ENCODE data around the gene TKT. TPM values are rescaled to one million over a fixed set of nuclear protein-coding genes. Genes with fewer than 3 reads are reported as not detected.
"Not testable (repeated sequence)": the region's sequence is repeated elsewhere in the genome, so short reads cannot be mapped to it uniquely, and the experiment has no call there.

The TKT gene
- total RNA-seq, 1 donor from 2014 or later = 374 TPM

DNA sequence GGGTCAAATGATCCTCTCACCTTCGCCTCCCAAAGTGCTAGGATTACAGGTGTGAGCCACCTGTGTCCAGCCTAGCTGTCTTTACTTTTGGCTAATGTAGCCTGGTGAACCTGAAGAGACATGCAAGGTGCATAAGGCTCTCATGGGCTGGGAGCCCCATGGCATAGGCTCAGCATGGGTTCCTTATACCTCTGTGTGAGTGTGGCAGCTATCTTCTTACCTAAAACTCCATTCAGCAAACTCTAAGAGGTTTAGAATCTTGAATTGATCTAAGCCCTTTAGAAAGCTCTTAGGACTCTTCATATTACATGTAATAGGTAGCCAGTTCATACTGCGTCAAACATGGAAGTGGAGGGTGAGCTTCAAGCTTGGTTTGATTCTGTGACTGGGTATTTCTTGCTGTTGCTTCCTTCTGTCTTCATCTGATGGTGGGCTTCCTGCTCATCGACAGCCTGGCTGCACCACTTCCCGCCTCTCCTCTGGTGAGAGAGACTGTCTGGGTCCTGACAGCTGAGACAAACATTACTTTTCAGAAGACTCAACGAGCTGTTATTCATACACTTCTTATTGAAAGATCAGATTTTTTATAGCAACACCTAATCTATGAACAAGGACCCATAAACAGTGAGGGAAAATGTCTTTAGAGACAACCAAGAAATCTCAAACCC is 19.2 kb upstream of the TKT start:
- no peak overlapping the region for H3K4me3 Mint-ChIP-seq (ENCODE audit: low read depth)
- no peaks in the 10 kb centered on the region for H3K27me3 Mint-ChIP-seq (ENCODE audit: low read depth)
- no peaks in the 10 kb centered on the region for H3K9me3 Mint-ChIP-seq
- H3K4me1 Mint-ChIP-seq (ENCODE audit: low read depth) = peaks cover 14% of the 10 kb centered on the region
- no peak for DNase-seq (ENCODE audit: low spot score)
- intact Hi-C loops (cut with micrococcal nuclease) = no loop called here
- H3K27ac Mint-ChIP-seq = peak overlapping the region; percentile 42
- H3K36me3 Mint-ChIP-seq (ENCODE audit: low read depth) = no peaks in the 10 kb centered on the region

DNA sequence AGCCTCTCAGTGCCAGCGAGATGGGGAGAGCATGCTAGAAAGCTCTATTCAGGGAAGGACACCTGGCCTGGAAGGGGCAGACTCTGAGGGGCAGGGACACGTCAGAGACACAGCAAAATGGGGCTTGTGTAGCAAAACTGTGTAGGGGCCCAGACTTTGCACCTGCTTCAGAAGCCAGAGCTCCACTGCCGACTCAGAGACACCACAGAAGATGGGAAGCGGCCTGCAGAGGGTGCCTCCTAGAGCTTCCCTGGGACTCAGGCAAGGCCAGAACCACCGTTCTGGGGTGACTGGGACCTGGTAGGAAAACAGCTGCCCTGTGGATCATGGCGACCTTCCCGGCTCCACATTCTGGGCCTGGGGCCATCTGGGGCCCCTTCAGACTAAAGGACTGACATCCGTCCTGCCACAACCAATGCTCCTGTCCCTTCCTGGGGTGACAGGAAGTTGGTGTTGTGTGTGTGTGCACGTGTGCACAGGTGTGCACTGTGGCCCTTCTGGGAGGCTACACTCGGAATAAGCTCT is 17.4 kb upstream of the TKT start:
- Mint-ChIP-seq H3K27ac (no peak overlapping the region), H3K36me3 (ENCODE audit: low read depth) (no peaks in the 10 kb centered on the region), H3K4me3 (ENCODE audit: low read depth) (no peak overlapping the region), H3K4me1 (ENCODE audit: low read depth) (peaks cover 18% of the 10 kb centered on the region), H3K27me3 (ENCODE audit: low read depth) (no peaks in the 10 kb centered on the region), H3K9me3 (no peaks in the 10 kb centered on the region)
- intact Hi-C loops (cut with micrococcal nuclease) = no loop called here
- DNase-seq (ENCODE audit: low spot score) = no peak

DNA sequence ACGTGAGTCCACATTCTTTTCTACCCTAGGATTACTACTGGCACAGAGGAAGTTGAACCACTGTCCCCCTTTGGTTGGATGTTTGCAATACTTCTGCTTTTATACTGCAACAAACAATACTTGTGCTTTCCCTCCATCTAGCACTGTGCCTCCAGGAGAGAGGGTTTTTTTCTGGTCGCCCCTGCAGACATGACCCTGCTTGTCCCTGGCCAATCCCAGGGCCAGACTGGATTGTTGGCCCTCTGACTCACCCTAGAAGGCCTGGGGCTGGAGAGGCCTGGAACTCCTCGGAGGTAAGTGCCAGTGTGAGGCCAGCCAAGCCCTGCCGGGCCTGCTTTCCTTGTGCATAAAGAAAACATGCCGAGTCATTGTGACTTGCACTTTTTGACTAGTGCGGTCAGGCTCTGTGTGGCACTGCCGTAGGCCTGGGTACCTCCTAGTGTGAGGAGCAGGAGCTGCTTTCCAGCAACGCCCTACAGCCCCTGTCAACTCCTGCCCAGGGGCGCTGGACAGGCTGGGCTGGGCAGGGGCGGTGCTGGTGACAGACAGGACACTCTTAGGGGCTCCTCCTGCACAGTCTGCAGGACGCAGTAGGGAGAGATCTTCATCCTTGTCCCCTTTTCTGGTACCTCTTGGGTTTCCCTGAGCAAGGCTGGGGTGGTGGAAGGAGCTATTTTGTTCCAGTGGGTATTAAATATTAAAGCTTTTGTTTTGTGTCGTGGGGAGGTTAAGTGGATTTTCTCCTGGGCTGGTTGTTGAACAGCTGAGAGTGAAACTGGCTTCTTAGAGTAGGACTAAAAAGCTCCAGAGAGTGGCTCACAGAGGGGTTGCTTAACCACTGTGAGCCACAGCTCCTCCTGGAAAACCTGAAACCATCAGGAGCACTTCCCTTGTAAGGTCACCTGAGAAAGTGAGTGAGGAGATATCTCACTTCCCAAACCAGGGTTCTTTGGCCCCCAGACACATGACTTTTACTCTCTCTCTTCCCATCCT is 14.4 kb upstream of the TKT start:
- no peaks in the 10 kb centered on the region for H3K36me3 Mint-ChIP-seq (ENCODE audit: low read depth)
- H3K4me3 Mint-ChIP-seq (ENCODE audit: low read depth) = no peak overlapping the region
- H3K4me1 Mint-ChIP-seq (ENCODE audit: low read depth) = peaks cover 14% of the 10 kb centered on the region
- H3K9me3 Mint-ChIP-seq = no peaks in the 10 kb centered on the region
- DNase-seq (ENCODE audit: low spot score) = no peak
- peak overlapping the region; percentile 59 for H3K27ac Mint-ChIP-seq
- peaks cover under 1% of the 10 kb centered on the region for H3K27me3 Mint-ChIP-seq (ENCODE audit: low read depth)
- intact Hi-C loops (cut with micrococcal nuclease) = no loop called here

DNA sequence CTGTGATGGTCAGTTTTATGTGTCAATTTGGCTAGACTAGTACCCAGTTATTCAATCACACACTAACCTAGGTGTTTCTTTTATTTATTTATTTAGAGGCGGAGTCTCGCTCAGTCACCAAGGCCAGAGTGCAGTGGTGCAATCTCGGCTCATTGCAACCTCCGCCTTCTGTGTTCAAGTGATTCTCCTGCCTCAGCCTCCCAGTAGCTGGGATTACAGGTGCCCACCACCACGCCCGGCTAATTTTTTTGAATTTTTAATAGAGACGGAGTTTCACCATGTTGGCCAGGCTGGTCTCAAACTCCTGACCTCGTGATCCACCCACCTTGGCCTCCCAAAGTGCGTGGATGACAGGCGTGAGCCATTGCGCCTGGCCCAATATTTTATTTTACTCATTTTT is 13.4 kb upstream of the TKT start:
- intact Hi-C loops (cut with micrococcal nuclease); DNase-seq (ENCODE audit: low spot score); H3K36me3 Mint-ChIP-seq (ENCODE audit: low read depth); H3K27me3 Mint-ChIP-seq (ENCODE audit: low read depth); H3K4me1 Mint-ChIP-seq (ENCODE audit: low read depth); H3K27ac Mint-ChIP-seq; H3K4me3 Mint-ChIP-seq (ENCODE audit: low read depth); H3K9me3 Mint-ChIP-seq: not testable (repeated sequence)

DNA sequence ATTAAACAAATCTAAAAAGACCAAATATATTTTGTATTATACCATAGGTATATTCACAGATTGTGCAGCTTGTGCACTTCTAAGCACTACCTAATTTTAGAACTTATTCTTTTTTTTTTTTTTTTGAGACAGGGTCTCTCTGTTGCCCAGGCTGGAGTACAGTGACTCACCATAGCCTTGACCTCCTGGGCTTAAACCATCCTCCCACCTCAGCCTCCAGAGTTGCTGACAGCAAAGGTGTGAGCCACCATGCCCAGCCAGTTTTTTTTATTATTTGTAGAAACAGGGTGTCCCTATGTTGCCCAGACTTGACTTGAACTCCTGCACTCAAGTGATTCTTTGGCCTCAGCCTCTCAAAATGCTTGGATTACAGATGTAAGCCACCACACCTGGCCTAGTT is 11.9 kb upstream of the TKT start:
- H3K9me3 Mint-ChIP-seq = no peaks in the 10 kb centered on the region
- peaks cover 8% of the 10 kb centered on the region for H3K4me1 Mint-ChIP-seq (ENCODE audit: low read depth)
- no peak overlapping the region for H3K27ac Mint-ChIP-seq
- intact Hi-C loops (cut with micrococcal nuclease) = no loop called here
- no peak overlapping the region for H3K4me3 Mint-ChIP-seq (ENCODE audit: low read depth)
- no peak for DNase-seq (ENCODE audit: low spot score)
- peaks cover 4% of the 10 kb centered on the region for H3K27me3 Mint-ChIP-seq (ENCODE audit: low read depth)
- no peaks in the 10 kb centered on the region for H3K36me3 Mint-ChIP-seq (ENCODE audit: low read depth)

DNA sequence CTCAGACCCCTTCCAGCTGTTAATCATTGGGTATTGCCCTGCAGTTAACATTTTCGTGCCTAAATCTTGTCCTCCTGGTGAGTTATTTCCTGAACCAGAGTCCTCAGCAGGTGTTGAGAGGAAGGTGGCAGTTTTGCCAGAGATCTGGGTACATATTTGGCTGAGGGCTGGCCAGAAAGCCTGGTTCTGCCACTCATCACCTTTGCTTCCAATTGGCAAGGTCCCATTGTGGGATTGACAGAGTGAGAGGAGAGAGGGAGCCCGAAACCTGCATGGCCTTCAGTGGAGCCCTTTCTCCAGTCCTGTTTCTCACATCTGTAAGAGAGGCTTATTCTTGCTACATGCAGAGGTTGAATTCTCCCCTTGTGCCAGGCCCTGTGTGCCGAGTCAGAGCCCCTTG is 8.9 kb upstream of the TKT start:
- H3K4me1 Mint-ChIP-seq (ENCODE audit: low read depth) = peaks cover 3% of the 10 kb centered on the region
- H3K27ac Mint-ChIP-seq = no peak overlapping the region
- H3K27me3 Mint-ChIP-seq (ENCODE audit: low read depth) = peaks cover 4% of the 10 kb centered on the region
- no peaks in the 10 kb centered on the region for H3K36me3 Mint-ChIP-seq (ENCODE audit: low read depth)
- no peak for DNase-seq (ENCODE audit: low spot score)
- no peak overlapping the region for H3K4me3 Mint-ChIP-seq (ENCODE audit: low read depth)
- intact Hi-C loops (cut with micrococcal nuclease) = no loop called here
- H3K9me3 Mint-ChIP-seq = no peaks in the 10 kb centered on the region

DNA sequence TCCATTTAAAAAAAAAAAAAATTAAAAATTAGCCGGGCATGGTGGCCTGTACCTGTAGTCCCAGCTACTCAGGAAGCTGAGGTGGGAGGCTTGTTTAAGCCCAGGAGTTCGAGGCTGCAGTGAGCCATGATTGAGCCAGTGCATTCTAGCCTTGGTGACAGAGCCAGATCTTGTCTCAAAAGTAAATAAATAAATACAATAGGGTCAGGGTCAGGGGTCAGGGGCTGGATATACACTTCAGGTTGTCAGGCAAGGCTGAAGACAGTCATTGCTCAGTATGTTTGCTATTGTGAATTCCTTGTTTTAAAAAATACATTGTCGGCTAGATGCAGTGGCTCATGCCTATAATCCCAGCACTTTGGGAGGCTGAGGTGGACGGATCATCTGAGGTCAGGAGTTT is 8.1 kb upstream of the TKT start:
- Mint-ChIP-seq H3K9me3 (no peaks in the 10 kb centered on the region), H3K4me1 (ENCODE audit: low read depth) (peaks cover 2% of the 10 kb centered on the region), H3K27ac (no peak overlapping the region), H3K4me3 (ENCODE audit: low read depth) (no peak overlapping the region), H3K27me3 (ENCODE audit: low read depth) (peaks cover 4% of the 10 kb centered on the region), H3K36me3 (ENCODE audit: low read depth) (no peaks in the 10 kb centered on the region)
- intact Hi-C loops (cut with micrococcal nuclease) = no loop called here
- no peak for DNase-seq (ENCODE audit: low spot score)

DNA sequence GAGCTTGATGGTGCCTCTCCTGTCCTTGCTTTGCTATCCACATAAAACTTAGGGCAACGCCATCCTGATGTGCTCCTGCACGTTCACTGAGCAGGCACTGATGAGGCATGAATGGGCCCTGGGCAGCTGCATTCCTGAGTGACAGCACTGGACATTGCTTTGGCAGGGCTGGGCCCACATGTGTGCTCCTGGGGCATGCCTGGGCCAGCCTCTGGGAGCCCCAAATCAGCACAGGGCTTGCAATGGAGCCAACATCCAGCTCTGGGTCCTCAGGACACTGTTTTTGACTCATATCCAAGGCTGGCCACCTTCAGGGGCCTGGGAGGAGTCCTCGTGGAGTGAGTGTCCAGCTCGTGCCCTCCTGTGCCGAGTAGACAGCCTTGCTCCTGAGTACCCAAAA is 5.9 kb upstream of the TKT start:
- intact Hi-C loops (cut with micrococcal nuclease) = no loop called here
- DNase-seq (ENCODE audit: low spot score) = no peak
- H3K4me3 Mint-ChIP-seq (ENCODE audit: low read depth) = no peak overlapping the region
- peaks cover 2% of the 10 kb centered on the region for H3K4me1 Mint-ChIP-seq (ENCODE audit: low read depth)
- no peaks in the 10 kb centered on the region for H3K9me3 Mint-ChIP-seq
- H3K36me3 Mint-ChIP-seq (ENCODE audit: low read depth) = no peaks in the 10 kb centered on the region
- peaks cover 4% of the 10 kb centered on the region for H3K27me3 Mint-ChIP-seq (ENCODE audit: low read depth)
- H3K27ac Mint-ChIP-seq = no peak overlapping the region

DNA sequence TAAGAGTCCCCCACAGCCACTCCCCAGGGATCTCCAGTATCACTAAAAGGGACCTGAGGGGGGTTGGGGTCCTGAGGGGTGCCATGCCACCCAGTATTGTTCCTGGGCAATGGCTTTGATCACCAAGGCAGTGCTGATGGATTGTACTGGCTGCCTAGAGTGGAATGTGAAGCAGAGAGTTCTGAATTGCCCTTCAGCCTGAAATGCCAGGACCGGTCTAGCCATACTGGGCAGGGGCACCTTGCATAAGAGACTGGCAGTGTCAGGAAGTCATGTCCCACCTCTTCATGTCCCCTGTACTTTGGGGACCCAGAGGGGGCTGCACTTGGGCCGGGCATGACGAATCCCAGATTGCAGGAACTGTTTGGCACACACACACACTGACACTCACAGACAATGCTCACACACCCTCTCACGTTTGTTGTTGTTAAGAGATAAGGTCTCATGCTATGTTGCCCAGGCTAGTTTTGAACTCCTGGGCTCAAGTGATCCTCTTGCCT is 4.5 kb upstream of the TKT start:
- peaks cover 4% of the 10 kb centered on the region for H3K4me1 Mint-ChIP-seq (ENCODE audit: low read depth)
- no peaks in the 10 kb centered on the region for H3K9me3 Mint-ChIP-seq
- H3K4me3 Mint-ChIP-seq (ENCODE audit: low read depth) = no peak overlapping the region
- intact Hi-C loops (cut with micrococcal nuclease) = no loop called here
- DNase-seq (ENCODE audit: low spot score) = no peak
- H3K27me3 Mint-ChIP-seq (ENCODE audit: low read depth) = peaks cover 4% of the 10 kb centered on the region
- no peak overlapping the region for H3K27ac Mint-ChIP-seq
- H3K36me3 Mint-ChIP-seq (ENCODE audit: low read depth) = no peaks in the 10 kb centered on the region

DNA sequence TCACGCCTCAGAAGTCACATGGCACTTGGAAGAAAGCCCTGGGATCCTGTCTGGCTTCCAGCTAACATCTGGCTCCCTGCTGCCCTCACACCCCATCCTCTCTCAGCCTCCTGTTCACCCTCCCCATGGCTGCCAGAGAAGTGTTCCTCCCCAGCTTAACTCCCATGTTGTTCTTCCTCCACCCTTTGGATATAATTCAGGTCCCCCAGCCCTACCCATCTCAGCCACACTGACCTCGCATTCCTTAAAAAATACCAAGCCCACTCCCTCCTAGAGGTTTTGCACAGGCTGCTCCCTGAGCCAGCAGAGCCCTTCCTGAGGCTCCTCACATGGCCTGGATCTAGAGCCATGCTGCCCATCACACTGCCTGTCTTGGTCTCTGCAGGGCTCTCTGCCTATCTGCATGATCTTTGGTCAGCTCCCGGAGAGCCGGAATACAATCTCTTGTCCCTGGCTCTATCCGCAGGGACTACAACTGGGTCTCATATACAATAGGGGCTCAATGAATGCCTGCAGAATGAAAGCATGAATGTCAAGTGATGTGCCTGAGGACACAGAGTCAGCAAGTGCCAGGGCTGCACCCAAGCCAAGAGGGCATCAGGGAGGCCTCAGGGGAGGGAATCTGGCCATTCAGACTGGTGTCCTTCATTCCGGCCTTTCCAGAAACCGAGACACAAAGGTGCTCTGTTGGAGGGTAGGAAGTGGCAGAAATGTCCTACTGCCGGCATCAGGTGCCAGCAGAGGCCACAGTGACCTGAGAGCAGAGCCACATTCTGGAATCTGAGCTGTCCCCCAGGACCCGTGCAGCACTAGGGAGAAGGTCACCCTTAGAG is 3.8 kb upstream of the TKT start:
- no peak overlapping the region for H3K27ac Mint-ChIP-seq
- H3K9me3 Mint-ChIP-seq = no peaks in the 10 kb centered on the region
- peaks cover 2% of the 10 kb centered on the region for H3K36me3 Mint-ChIP-seq (ENCODE audit: low read depth)
- peaks cover 1% of the 10 kb centered on the region for H3K27me3 Mint-ChIP-seq (ENCODE audit: low read depth)
- no peak overlapping the region for H3K4me3 Mint-ChIP-seq (ENCODE audit: low read depth)
- intact Hi-C loops (cut with micrococcal nuclease) = loop anchor here (5.0 kb wide), 1 partner anchor 88 kb away; the partner anchor contains the start of gene DCP1A
- peaks cover 4% of the 10 kb centered on the region for H3K4me1 Mint-ChIP-seq (ENCODE audit: low read depth)
- no peak for DNase-seq (ENCODE audit: low spot score)

DNA sequence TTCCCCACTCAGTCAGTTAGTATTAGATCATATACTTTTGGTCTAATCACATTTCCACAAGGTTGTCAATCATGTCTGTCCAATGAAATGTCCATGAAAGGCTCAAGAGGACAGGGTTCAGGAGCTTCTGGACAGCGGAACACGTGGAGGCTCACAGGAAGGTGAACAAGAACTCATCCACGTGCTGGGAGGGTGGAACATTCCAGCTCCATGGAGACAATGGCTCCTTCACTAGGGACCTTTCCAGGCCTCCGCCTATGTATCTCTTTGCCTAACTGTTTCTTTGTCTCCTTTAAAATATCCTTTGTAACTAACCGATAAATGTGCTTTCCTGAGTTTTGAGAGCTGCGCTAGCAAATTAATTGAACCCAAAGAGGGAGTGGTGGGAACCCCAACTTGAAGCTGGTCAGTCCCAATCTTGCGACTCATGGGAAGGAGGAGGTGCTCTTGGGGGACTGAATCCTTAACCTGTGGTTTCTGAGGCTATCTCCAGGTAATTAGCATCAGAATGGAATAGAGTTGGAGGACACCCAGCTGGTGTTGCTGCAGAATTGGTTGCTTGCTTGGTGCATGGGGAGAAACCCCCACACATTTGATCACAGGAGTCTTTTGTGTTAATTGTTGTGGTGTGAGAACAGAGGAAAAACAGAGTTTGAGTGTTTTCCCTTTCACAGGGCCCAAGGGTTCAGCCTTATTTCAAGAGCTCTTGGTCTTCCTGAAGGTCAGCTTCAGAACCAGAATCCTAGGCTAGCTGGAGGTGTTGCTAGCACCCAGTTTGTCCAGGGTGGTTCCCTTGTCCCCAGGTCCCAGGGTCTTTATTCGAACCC is 3.0 kb upstream of the TKT start:
- Mint-ChIP-seq H3K27me3 (ENCODE audit: low read depth) (no peaks in the 10 kb centered on the region), H3K4me3 (ENCODE audit: low read depth) (no peak overlapping the region), H3K27ac (no peak overlapping the region), H3K4me1 (ENCODE audit: low read depth) (peaks cover 9% of the 10 kb centered on the region), H3K36me3 (ENCODE audit: low read depth) (peaks cover 10% of the 10 kb centered on the region), H3K9me3 (no peaks in the 10 kb centered on the region)
- no peak for DNase-seq (ENCODE audit: low spot score)
- intact Hi-C loops (cut with micrococcal nuclease) = loop anchor here (5.0 kb wide), 1 partner anchor 88 kb away; the partner anchor contains the start of gene DCP1A

All from activated T-helper 2 cell treated with anti-CD3 and anti-CD28 coated beads, Interferon-gamma antibody, Interleukin-2, Interleukin-4, amounts not matched to agents 10 μg/mL and 5 μg/mL and 100 μg/mL, durations not matched to agents 14 hours and 24 hours and 36 hours (primary cell).